Activated T-cell treated with anti-CD3 and anti-CD28 coated beads, Interleukin-2, amount 50 U/mL, for 1 hour (primary cell): Measurements from ENCODE around the gene TCF21.
A peak's percentile ranks its signal among the peaks of the same experiment; 100 is the strongest.
"Not testable (repeated sequence)": the region's sequence is repeated elsewhere in the genome, so short reads cannot be mapped to it uniquely, and the experiment has no call there.

Source experiments
- DNase-seq: peaks from one replicate; pipeline ENCODE4 v3.0.0-alpha.2; 2020

The TCF21 gene

GRCh38 chr6:133890711-133891148, 1.8 kb downstream of the TCF21 start:
- DNase-seq: no peak

GRCh38 chr6:133891149-133891926, 2.4 kb downstream of the TCF21 start:
- peak; percentile 31 for DNase-seq

- no peak for DNase-seq
Observed at GRCh38 chr6:133891927-133892812, 3.3 kb downstream of the TCF21 start.

- no peak for DNase-seq
Observed at GRCh38 chr6:133892813-133893691, 4.1 kb downstream of the TCF21 start.

- DNase-seq: no peak
Observed at GRCh38 chr6:133893946-133894345, 5.0 kb downstream of the TCF21 start.

DNA sequence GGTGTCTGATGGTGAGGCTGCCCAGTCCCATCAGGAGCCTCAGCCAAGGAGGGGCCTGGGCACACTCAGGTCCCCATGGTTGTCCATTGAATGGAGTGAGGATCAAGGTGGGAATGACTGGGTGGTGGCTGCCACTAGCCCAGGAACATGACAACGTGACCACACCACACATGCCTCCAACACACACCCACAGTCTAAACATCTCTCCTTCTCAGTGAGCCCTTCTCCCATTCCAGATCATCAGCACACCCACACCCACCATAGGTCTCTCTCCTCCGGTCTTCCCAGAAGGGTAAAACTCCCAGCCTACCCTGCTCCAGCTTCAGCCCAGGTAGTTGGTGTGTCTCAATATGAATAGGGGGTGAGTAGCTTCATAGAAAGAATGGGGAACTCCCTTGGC, 5.5 kb downstream of the TCF21 start:
- DNase-seq: no peak

DNA sequence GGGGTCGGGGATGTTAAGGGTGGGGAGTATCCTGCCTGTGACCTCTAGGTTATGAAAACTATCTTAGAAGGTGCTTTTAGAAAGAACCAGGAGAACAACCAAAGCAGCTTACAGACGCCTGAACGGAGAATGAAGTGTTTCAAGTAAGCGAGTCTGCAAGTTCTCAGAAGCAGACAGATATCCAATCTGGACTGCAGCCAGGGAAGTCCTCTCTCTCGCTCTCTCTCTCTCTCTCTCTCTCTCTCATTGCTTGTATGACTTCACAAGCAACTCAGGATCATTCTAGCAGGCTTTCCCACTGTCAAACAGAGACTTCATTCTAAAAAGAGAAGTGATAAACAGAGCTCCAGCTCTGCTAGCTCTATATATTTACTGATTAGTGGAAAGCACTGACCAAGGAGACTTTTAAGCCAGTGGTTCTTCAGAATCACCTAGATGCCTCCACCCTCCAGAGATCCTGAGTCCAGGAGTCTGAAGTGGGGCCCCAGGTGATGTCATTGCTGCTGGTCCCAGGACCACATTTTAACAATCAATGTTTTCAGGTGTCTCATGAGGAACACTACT, 6.0 kb downstream of the TCF21 start:
- DNase-seq: no peak

DNA sequence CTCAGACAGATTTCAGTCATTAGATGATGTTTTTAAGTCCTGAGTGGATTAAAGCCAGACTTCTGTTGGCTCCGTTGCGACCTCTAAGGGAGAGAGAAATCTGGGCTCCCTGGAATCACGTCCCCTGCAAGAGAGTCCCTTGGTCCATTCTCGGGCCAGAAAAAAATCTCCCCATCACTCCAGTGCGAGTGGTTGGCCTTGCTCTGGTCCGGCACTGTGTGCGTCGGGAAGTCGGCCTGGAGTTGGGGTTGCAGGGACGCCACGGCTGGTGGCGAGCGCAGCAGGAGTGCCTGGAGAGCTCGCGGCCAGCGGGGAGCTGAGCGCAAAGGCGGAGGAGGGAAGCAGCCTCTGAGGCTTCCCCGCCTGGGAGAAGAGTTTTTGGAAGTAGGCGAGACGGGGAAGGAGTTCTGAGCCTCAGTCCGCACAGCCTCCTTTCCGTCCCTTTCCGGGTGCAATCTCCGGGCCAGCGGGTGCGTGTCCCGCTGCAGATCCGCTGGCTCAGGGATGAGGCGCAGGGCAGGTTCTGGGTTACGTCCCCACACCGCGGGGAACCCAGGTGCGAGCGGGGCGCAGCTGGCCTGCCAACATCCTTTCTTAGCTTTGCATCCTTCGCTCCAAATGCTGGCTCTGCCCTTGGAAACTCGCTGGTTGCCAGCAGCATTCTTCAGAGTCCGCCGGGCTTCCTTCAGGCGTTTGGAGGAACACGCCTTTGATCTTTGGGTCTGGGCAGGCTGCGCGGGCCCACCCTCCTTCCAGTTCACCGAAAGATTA, 6.8 kb downstream of the TCF21 start:
- no peak for DNase-seq

DNA sequence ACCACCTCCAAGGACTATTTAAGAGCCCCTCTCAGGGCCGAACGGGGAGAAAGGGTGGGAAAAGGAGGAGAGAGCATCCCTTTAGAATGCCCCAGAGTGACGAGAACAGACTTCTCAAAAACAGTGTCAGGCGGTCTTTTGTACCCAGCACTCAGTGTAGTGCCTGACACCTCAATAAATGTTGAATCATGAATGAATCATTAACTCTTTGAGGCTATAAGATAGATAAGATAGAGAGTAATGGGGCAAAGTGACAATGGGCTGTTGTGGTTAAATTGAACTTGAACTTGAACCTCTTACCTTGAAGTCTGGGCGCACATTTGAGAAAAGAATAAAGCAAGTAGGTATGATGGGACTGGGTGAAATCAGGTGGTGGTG, 7.4 kb downstream of the TCF21 start:
- no peak for DNase-seq

- no peak for DNase-seq
Observed at GRCh38 chr6:133898263-133898662, 9.3 kb downstream of the TCF21 start.

DNA sequence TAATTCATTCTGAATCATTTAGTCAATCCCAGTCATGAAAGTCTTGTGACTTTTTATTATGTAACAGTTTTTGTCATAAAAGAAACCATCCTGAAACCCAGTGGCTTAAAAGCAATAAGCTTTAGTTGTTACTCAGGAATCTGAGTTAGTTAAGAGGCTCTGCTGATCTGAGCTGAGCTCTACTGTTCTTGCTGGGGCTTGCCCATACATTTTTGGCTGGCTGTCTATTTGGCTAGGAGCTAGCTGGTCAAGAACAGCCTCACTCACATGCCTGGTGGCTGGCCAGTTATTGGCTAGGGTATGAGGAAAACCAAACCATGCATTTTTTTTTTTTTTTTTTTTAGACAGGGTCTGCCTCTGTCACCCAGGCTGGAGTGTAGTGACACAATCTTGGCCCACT, 10.6 kb downstream of the TCF21 start:
- no peak for DNase-seq

- no peak for DNase-seq
Observed at GRCh38 chr6:133903855-133904254, 14.9 kb downstream of the TCF21 start.

GRCh38 chr6:133906050-133906449, 17.1 kb downstream of the TCF21 start:
- DNase-seq: no peak

DNA sequence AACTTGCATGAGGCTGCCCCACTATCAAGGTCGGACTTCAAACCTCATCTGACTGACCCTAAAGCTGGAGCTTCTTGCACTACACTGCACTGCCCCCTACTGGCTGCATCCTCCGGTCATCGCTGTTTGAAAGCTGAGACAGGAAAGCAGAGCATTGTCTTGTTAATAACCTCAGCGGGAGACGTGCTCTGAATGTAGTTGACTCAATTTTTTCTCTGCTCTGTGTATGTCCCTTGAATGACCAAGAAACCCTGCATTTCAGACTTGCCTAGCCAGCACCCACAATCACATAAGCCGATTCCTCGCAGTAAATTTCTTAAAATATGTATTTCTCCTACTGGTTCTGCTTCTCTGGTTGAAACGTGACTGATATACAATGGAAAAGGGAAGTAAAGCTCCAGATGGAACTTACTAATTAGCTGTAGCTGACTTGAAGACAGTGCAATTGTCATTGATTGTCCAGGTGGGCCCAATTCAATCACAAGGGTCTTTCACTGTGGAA, 27.8 kb downstream of the TCF21 start:
- peak; percentile 69 for DNase-seq

GRCh38 chr6:133917781-133918180, 28.9 kb downstream of the TCF21 start:
- no peak for DNase-seq

- DNase-seq: no peak
Observed at GRCh38 chr6:133918208-133918930, 29.5 kb downstream of the TCF21 start.

DNA sequence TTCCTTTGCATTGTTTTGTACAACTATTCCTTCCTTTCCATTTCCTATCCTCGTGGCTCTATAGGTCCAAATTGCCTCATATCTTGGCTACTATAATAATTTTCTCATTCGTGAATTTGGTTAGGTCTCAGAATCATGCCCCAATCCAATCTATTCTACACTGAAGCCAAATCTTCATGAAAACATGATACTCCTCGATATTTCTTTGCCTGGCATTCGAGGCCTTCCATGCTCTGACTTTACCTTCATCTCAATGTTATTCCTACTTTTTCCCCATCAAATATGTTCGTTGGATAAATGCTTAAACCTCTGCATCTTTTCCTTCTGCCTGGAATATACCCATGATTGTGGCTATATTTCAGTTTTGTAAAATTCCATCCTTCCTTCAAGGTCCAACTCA, 30.4 kb downstream of the TCF21 start:
- no peak for DNase-seq

- peak; percentile 63 for DNase-seq
Observed at GRCh38 chr6:133921249-133921859, 32.4 kb downstream of the TCF21 start.

DNA sequence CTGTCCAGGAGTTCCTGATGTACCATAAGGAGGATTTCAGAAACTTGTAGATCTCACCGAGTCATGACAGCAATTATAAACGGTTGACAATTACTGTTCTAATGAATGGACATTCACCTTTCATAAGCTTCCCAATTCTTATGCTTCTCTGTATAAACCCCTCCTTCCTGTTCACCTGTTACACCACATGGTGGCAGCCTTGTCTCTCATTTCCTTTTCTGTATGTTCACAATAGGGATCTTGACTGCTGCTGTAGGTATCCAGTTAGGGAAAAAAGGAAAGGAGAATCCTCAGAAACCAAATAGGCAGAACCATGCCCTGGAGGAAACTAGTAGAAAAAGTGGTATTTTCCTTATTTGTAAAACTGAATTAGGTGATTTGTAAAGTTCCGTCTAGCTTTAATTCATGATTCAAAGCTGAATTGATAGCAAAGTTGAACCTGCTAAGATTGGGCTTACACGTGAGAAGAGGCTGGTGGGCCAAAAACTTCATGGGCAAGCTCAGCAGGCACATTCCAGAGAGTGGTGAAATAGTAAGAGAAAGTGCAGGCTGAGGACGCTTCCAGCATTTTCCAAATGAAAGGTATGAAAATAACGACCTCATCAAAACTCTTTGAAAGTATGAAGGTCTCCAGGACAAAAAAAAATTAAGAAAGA, 35.2 kb downstream of the TCF21 start:
- peak; percentile 35 for DNase-seq

GRCh38 chr6:133931221-133931620, 42.3 kb downstream of the TCF21 start:
- not testable (repeated sequence) for DNase-seq
